ENCODE results near the gene ABHD5.

DNA sequence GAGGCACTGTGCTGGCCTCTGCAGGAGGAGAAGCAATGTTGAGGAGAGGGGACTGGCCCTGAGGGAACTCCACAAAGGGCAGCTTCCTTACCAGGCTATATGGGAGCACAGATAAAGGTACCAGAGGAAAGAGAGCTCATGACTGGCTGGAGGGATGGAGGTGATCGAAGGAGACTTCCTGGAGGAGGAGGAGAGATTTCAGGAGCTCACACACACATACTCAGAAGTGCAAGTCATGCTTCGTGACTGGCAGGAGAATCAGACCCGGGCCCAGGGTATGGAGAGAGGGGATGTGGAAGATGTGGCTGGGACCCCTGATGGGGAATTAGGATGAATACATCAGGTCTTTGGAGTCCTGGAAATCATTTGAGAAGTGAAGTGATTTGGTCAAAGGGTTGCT, 85.4 kb downstream of the ABHD5 start:
- TF ChIP-seq, protein P1, sequence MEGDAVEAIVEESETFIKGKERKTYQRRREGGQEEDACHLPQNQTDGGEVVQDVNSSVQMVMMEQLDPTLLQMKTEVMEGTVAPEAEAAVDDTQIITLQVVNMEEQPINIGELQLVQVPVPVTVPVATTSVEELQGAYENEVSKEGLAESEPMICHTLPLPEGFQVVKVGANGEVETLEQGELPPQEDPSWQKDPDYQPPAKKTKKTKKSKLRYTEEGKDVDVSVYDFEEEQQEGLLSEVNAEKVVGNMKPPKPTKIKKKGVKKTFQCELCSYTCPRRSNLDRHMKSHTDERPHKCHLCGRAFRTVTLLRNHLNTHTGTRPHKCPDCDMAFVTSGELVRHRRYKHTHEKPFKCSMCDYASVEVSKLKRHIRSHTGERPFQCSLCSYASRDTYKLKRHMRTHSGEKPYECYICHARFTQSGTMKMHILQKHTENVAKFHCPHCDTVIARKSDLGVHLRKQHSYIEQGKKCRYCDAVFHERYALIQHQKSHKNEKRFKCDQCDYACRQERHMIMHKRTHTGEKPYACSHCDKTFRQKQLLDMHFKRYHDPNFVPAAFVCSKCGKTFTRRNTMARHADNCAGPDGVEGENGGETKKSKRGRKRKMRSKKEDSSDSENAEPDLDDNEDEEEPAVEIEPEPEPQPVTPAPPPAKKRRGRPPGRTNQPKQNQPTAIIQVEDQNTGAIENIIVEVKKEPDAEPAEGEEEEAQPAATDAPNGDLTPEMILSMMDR (IDR thresholded peaks at IDR 0.05; ENCODE audit: low read depth, low read length, poor library complexity, severe bottlenecking): no peak
- TF ChIP-seq EZH2phosphoT487 (IDR thresholded peaks at IDR 0.05; ENCODE audit: borderline replicate concordance, low read length): no peak
